Measurements from ENCODE around the gene VAMP8.

VAMP8 gene

DNA sequence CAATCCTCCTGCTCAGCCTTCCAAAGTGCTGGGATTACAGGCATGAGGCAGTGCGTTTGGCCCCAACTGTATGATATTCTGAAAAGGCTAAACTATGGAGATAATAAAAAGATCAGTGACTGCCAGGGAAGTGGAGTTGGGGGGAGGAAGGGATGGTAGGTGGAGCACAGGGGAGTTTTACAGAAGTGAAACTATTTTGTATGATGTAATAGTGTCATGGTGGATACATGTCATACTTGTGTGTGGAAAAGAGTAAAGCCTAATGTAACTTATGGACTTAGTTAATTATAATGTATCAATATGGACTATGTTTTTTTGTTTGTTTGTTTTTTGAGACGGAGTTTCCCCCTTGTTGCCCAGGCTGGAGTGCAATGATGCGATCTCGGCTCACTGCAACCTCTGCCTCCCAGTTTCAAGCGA lies 13.2 kb upstream of the VAMP8 start:
- no peak for DNase-seq
- in situ Hi-C loops (cut with HindIII; ENCODE audit: low pct_ligation_motif_present, low pct_unique_long_range_greater_than_20kb, low sequenced_read_pairs), result no loop called here

GRCh38 chr2:85566265-85566664 lies 11.1 kb upstream of the VAMP8 start:
- no peak for DNase-seq
- in situ Hi-C loops (cut with HindIII; ENCODE audit: low pct_ligation_motif_present, low pct_unique_long_range_greater_than_20kb, low sequenced_read_pairs), result no loop called here

GRCh38 chr2:85575739-85576138 lies 1.6 kb upstream of the VAMP8 start:
- no peak for DNase-seq
- in situ Hi-C loops (cut with HindIII; ENCODE audit: low pct_ligation_motif_present, low pct_unique_long_range_greater_than_20kb, low sequenced_read_pairs), result no loop called here

GRCh38 chr2:85577063-85577385 lies 362 bp upstream of the VAMP8 start:
- DNase-seq, result no peak
- in situ Hi-C loops (cut with HindIII; ENCODE audit: low pct_ligation_motif_present, low pct_unique_long_range_greater_than_20kb, low sequenced_read_pairs), result no loop called here

DNA sequence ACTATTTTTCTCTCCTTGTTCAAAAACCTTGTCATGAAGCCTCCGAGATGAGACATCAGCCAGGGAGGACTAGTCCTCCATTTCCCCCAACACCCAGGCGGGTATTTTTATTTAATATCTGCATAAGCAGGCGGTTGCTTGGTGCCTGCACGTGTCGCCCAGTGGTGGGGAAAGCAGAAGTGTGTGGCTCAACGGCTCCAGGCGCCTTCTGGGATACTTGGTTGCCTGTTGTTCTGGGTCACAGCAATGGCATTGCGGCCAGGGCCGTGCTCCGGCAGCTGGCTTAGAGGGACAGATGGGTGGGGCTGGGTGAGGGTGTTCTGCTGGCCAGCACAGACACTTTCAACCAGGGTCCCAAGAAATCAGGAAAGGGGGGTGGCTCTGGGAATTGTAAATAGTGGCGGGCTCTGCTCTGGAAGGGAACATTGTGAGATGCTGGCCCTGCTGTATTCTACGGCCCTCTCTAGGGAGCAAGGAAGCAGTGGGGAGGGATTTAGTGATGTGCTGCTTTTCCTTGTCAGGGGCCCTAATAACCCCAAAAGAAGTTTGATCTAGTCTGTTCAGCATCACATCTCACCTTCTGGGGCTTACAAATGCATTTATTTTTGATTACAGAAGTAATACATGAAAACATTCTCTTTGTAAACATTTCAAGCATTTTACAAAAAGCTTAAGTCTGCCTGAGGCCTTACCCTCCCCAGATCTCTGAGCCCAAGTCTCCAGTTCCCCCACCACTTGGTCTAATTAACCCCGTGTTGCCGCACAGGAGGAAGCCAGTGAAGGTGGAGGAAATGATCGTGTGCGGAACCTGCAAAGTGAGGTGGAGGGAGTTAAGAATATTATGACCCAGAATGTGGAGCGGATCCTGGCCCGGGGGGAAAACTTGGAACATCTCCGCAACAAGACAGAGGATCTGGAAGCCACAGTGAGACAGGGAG lies 1.1 kb downstream of the VAMP8 start:
- DNase-seq, result no peak
- in situ Hi-C loops (cut with HindIII; ENCODE audit: low pct_ligation_motif_present, low pct_unique_long_range_greater_than_20kb, low sequenced_read_pairs), result no loop called here

DNA sequence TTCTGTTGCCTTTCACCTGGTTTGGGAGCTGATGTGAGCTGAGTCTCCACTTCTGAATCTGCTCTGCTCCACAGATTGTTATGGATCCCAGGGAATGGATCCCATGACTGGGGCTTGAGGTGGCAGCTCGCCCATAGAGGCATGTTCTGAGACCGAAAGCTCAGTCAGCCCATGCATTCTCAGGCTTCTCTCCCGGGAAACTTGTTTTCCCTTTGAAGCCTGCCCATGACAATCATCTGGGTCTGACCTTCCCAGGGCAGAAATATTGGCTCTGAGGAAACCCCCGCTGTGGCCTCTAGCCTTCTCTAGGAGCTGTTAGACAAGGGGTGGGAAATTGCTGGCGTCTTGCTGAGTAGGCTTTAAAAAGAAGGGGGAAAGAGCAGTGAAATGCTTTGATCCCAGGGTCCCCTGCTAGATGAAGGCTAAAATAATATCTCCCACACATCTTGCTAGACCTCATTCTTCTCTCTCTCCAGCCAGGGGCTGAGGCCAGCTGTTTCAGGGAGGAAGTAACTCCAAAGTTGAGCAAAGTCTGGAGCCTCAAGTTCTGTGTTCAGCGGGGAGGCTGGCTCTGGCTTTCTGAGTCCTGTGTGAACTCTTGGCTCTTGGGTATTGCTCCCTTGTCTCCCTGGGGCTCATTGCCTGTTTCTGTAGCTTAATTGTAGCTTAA lies 2.0 kb downstream of the VAMP8 start:
- no peak for DNase-seq
- in situ Hi-C loops (cut with HindIII; ENCODE audit: low pct_ligation_motif_present, low pct_unique_long_range_greater_than_20kb, low sequenced_read_pairs), result no loop called here

DNA sequence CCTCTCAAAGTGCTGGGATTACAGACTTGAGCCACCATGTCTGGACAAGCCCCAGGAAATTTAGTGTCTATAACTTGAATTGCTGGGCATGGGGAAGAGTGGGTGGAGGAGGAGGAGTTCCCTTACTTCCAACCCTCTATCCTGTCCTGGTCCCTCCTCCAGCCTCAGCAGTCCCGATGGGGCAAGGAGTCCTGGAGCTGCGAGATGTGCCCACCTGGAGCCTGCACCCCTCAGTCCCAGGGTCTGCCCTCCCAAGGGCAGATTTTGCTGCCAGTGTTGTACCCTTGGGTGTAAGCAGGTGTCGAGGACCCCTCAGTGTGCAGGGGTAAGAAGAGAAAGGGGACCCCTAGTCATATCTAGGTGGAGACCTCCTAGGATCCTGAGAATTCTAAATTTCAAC lies 2.8 kb downstream of the VAMP8 start:
- DNase-seq, result no peak
- in situ Hi-C loops (cut with HindIII; ENCODE audit: low pct_ligation_motif_present, low pct_unique_long_range_greater_than_20kb, low sequenced_read_pairs), result no loop called here

- DNase-seq, result no peak
- in situ Hi-C loops (cut with HindIII; ENCODE audit: low pct_ligation_motif_present, low pct_unique_long_range_greater_than_20kb, low sequenced_read_pairs), result no loop called here
These were observed 5.1 kb downstream of the VAMP8 start for GRCh38 chr2:85582492-85582891.

DNA sequence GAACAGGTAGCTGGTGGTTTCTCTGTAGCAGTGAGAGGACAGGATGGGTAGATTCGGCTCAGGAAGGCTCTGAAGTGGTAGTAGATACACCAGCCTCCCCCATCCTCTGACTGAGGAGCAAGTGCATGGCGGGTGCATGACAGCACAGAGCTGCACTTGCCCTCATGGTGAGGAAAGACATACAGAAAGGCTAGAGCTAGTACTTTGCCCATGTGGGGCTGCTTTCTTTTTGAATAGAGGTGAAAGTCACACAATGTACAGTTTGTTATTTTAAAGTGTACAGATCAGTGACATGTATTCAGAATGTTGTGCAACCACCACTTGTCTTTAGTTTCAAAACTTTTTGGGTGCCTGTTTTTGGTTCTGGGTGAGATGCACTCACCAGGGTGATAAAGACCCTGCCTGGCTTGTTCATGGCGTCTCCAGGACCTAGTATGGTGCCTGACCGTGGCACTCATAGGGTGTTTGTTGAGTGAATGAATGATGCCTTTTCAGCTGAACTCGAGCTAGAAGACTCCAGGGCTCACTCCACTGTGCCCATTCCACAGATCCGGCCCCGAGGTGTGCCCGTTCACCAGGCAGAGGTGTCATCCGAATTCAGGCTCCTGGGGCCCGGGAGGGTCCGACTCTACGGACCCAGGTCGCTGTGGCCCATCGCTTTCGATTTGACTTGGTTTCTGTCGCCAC lies 6.4 kb downstream of the VAMP8 start:
- in situ Hi-C loops (cut with HindIII; ENCODE audit: low pct_ligation_motif_present, low pct_unique_long_range_greater_than_20kb, low sequenced_read_pairs), result no loop called here

GRCh38 chr2:85584354-85584856 lies 7.0 kb downstream of the VAMP8 start, which contains the start of gene VAMP5:
Gene VAMP5 (plus strand): TSS chr2:85584431. CDS start chr2:85584491, 60 bp downstream.
- DNase-seq, result peak; percentile 40
- in situ Hi-C loops (cut with HindIII; ENCODE audit: low pct_ligation_motif_present, low pct_unique_long_range_greater_than_20kb, low sequenced_read_pairs), result no loop called here

More for the DNA sequence above, 6.4 kb downstream of the VAMP8 start:
- no peak for DNase-seq

DNA sequence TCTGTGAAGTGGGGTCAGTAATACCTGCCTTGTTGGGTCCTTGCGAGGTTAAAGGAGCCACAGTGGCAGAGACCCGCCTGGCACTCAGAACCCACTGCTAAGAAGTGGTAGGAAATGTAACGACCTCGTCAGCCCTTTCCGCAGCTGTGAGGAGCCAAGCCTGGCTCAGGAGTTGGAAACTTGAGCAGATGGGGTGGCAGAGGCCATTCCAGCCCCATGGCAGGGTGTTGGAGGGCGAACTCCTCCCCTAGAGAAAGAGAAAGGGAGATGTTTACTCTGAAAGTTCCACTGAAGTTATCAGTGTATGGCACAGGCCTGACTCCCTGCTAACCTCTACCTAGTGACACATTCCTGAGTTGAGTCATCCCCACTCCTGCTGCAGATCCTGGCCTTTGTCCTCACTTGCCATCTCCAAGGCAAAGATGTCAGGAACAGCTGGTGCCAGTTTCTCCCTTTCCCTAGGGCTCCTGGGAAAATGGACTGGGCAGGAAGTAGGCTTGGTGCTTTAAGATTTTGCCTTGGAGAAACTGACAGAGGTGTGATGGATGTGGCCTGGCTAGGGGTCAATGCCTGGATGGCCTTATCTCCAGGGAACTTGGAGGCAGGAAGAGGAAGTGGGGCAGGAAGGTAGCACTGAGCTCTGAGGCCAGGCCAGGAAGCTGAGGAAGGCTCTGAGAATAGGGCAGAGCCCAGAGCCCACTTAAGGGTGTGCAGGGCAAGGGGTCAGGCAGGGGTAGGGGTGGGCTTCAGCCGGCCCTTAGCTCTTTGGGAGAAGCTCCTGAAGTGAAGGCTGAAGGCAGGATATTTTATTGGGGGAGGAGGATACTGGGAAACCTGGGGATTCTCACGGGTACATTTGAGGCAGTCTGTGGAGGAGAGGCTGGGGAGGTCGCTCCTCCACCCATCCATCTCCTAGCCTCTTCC lies 7.7 kb downstream of the VAMP8 start:
- in situ Hi-C loops (cut with HindIII; ENCODE audit: low pct_ligation_motif_present, low pct_unique_long_range_greater_than_20kb, low sequenced_read_pairs), result no loop called here
- DNase-seq, result peak; percentile 70

GRCh38 chr2:85585781-85586105 lies 8.4 kb downstream of the VAMP8 start:
- in situ Hi-C loops (cut with HindIII; ENCODE audit: low pct_ligation_motif_present, low pct_unique_long_range_greater_than_20kb, low sequenced_read_pairs), result no loop called here
- peak; percentile 60 for DNase-seq

DNA sequence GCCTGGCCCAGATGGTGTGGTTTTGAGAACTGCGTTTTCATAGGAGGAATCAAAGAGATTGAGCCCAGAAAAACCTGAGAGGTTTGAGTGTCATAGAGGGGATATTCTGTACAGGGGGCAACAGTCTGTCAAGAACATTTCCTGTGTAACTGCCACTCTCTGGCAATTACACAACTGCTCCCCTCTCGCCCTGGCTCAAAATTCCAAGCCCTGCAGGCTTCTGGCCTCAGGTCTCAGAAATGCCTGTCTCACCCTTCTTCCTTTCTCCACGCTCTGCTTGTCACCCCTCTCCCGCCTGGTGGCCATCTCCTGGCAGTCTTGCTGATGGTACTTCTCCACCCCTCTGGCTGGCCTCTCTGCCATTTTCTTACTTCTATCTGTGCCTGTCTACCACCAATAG lies 10.8 kb downstream of the VAMP8 start:
- no peak for DNase-seq
- in situ Hi-C loops (cut with HindIII; ENCODE audit: low pct_ligation_motif_present, low pct_unique_long_range_greater_than_20kb, low sequenced_read_pairs), result no loop called here

- DNase-seq, result no peak
- in situ Hi-C loops (cut with HindIII; ENCODE audit: low pct_ligation_motif_present, low pct_unique_long_range_greater_than_20kb, low sequenced_read_pairs), result no loop called here
These were observed 11.3 kb downstream of the VAMP8 start for GRCh38 chr2:85588645-85589044.

DNA sequence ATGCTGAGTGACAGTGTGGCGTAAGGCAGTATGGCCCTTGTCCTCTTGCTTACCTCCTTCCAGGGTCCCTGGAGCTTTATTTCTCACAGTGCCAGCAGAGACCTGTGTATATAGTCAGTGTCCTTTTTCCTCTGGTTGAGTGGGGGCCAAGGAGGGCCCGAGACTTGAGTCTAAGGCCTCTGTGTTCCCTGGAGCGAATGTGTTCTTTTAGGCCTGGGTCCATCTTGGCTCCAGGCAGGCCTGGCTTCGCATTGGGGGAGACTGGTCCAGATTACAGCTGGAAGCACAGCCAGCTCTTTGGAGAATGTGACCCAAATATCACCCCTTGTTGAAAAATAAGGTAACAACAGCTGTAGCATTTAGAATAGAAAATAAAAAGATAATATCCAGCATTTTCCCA lies 11.8 kb downstream of the VAMP8 start:
- DNase-seq, result no peak
- in situ Hi-C loops (cut with HindIII; ENCODE audit: low pct_ligation_motif_present, low pct_unique_long_range_greater_than_20kb, low sequenced_read_pairs), result no loop called here

GRCh38 chr2:85589982-85590791 lies 12.8 kb downstream of the VAMP8 start:
- DNase-seq, result peak; percentile 34
- in situ Hi-C loops (cut with HindIII; ENCODE audit: low pct_ligation_motif_present, low pct_unique_long_range_greater_than_20kb, low sequenced_read_pairs), result no loop called here

DNA sequence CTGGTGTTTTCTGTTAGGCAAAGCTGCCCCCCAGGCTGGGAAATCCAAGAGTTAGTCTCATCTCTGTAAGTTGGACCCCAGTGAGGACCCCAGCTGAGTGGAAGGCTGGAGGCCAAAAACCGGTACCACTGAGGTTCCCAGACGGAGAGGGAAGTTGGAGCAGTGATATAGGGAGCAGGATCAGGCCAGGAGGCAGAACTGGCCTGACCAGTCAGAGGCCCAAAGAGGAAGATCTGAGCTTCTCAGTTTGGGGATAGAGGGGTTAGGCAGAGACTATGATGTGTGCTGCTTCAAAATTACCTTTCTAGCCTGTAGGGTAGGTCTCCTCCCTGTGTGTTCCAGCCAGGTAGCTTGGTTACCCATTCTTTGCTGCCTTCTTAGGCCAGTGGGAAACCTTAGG lies 13.6 kb downstream of the VAMP8 start:
- no peak for DNase-seq
- in situ Hi-C loops (cut with HindIII; ENCODE audit: low pct_ligation_motif_present, low pct_unique_long_range_greater_than_20kb, low sequenced_read_pairs), result no loop called here

GRCh38 chr2:85591563-85591962 lies 14.2 kb downstream of the VAMP8 start:
- no peak for DNase-seq
- in situ Hi-C loops (cut with HindIII; ENCODE audit: low pct_ligation_motif_present, low pct_unique_long_range_greater_than_20kb, low sequenced_read_pairs), result no loop called here

Measured in ACHN (cell line).